GM15510 (cell line): ENCODE data around the gene DLL3.

ENCODE experiments used
- POLR2A ChIP-seq: IDR thresholded peaks from 3 replicates; pipeline ENCODE4 v1.6.1; 2011; ENCODE audit warnings: borderline replicate concordance; ENCODE audit not compliant: insufficient read length; ENCODE audit errors: extremely low read depth

Gene DLL3

GRCh38 chr19:39479916-39480315 lies 18.8 kb upstream of the DLL3 start:
- no peak for TF ChIP-seq POLR2A

DNA sequence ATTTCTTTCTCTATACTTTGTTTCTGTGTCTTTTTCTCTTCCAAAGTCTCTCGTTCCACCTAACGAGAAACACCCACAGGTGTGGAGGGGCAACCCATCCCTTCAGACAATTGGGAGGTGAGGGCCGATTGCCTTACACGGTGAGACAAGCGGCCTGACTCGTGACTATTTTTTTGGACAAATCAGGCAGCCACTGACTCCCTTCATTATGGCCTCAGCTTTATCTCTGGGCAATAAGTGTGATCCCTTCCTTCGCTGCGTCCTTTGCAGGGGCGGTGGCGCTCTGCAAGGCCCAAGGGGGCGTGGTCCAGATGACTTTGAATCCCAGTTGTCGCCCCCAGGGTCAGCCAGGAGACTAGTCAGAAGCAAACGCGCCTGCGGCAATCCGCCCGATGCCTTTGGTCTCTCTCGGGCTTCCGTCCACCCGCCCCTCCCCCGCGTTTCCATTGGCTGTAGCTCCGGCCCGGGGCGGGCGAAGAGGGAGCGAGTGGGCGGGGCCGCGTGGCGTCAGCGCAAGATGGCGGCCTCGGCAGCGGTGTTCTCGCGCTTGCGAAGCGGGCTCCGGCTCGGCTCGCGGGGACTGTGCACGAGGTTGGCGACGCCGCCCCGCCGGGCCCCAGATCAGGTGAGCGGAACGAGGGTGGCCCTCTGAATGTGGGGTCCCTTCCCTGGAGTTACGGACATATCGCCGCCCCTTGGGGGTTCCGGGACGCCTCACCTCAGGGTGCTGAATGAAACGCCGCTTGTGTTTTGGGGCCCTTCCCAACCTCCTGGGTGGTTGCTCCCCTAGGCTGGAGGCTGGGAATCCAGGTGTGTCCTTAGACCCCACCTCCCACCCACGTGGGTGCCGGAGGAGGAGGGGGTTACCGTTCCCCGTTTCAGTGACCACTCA lies 18.2 kb upstream of the DLL3 start, which contains the start of gene TIMM50:
Gene TIMM50, plus strand, starts transcription at position 502 of the 892 bp plus-strand sequence. Its CDS starts 16 bp downstream, at position 518.
- peak; percentile 83 for TF ChIP-seq POLR2A

DNA sequence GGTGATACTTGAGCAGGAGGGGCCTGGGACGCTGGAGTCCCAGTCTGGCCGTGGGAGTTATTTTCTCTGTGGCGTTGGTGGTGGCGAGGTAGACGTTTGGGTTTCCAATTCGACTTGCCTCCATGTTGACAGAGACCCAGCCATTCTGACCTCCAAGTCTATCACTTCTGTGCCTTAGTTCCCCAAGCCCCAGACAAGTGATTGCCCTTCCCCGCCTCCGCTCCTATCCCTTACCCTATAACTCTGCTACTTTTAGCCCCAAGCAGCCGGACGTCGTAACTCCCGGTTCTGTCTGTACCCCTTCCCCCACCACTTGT lies 17.6 kb upstream of the DLL3 start:
- no peak for TF ChIP-seq POLR2A

- TF ChIP-seq POLR2A = no peak
Measured at GRCh38 chr19:39481676-39482075, 17.1 kb upstream of the DLL3 start.

- no peak for TF ChIP-seq POLR2A
Measured at GRCh38 chr19:39483141-39483540, 15.6 kb upstream of the DLL3 start.

DNA sequence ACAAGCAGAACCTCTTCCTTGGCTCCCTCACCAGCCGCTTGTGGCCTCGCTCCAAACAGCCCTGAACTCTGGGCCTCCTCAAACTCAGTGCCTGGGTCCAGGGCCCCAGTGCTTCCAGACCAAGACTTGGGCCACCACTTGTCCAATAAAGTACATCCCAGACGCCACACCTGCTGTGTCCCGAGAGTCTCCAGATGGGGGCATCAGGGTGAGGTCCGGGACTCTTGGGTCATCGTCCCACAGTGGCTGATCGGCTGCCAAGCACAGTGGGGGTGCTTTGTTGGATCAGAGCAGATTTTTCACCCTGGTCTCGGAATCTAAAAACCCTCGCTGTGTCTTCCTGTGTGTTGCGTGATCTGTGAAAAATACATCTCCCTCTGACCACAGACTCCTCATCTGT lies 9.0 kb upstream of the DLL3 start:
- TF ChIP-seq POLR2A = no peak

DNA sequence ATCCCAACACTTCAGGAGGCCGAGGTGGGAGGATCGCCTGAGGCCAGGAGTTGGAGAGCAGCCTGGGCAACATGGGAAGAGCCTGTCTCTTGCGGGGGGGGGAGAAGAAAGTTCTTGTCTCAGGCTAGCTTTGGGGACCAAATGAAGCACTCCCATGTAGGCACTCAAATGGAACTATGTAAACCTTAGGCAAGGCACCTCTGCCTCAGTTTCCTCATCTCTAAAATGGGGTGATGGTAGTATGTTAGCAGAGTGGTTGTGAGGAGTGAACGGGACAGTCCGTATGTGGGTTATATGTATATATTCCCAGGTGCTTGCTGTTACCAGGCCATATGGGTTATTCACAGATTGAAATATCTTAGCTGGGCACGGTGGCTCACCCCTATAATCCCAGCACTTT lies 6.5 kb upstream of the DLL3 start:
- TF ChIP-seq POLR2A = no peak

GRCh38 chr19:39492788-39493187 lies 6.0 kb upstream of the DLL3 start:
- TF ChIP-seq POLR2A = no peak

GRCh38 chr19:39494661-39495060 lies 4.1 kb upstream of the DLL3 start:
- TF ChIP-seq POLR2A = no peak

DNA sequence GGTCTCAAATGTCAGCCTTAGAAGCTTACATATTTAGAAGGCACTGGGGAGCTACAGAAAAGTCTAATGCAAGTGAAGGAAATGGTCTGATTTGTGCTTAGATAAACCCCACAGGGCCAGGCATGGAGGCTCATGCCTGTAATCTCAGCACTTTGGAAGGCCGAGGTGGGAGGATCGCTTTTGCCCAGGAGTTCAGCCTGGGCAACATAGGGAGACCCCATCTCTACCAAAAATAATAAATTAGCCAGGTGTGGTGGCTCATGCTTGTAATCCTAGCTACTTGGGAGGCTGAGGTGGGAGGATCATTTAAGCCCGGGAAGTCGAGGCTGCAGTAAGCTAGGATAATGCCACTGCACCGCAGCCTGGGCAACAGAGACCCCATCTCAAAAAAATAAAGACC lies 2.7 kb upstream of the DLL3 start:
- no peak for TF ChIP-seq POLR2A

DNA sequence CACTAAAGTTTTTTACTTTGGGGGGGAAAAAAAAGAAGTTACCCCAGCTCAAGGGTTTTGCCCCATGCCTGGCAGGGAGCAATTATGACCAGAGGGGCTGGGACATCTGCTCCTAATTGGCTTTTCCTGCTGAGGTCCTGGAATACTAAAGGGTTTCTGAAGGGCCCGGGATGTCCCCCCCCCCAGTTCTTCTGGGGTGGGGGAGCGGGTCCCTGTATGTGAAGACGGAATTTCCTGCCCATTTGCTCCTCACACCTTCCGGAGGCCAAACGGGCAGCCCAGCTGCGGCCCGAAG lies 1.1 kb upstream of the DLL3 start:
- TF ChIP-seq POLR2A = no peak

- no peak for TF ChIP-seq POLR2A
Measured at GRCh38 chr19:39497996-39498797, 550 bp upstream of the DLL3 start.

DNA sequence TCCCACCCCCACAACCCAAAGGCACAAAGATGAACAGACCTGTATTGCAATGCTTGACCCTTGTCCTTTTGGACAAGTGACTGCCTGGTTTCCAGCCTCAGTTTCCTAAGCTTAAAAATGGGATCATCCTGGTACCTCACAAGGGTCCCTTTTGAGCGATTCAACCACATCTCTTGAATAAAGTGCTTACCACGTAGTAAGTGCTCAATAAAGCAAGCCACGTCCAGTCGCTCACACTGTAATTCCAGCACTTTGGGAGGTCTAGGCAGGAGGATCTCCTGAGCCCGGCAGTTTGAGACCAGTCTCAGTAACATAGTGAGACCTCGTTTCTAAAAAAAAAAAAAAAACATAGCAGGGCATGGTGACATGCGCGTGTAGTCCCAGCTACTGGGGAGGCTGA lies 1.2 kb downstream of the DLL3 start:
- no peak for TF ChIP-seq POLR2A

DNA sequence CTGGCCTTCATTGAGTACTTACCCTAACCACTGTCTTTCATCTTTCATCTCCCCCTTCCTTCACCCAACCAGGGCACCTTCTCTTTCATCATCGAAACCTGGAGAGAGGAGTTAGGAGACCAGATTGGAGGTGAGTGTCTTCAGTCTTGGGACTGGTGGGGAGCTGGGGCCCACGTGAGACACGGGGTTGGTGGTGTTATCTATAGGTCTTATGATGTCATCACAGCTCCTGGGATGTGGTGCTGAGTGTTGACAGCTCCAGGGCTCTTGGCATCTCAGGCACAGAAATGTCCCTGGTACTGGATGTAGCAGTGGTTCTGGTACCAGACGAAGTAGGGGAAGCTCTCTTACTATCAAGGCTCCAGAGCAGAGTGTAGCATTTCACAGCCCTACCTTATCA lies 1.8 kb downstream of the DLL3 start:
- TF ChIP-seq POLR2A = no peak

- TF ChIP-seq POLR2A = no peak
Measured at GRCh38 chr19:39501340-39501739, 2.6 kb downstream of the DLL3 start.
